Measurements from ENCODE around the gene ARHGAP33. TPM values are rescaled to one million over a fixed set of nuclear protein-coding genes. Genes with fewer than 3 reads are reported as not detected.

The ARHGAP33 gene
- polyA plus RNA-seq, 1 experiment: 1.2 TPM

DNA sequence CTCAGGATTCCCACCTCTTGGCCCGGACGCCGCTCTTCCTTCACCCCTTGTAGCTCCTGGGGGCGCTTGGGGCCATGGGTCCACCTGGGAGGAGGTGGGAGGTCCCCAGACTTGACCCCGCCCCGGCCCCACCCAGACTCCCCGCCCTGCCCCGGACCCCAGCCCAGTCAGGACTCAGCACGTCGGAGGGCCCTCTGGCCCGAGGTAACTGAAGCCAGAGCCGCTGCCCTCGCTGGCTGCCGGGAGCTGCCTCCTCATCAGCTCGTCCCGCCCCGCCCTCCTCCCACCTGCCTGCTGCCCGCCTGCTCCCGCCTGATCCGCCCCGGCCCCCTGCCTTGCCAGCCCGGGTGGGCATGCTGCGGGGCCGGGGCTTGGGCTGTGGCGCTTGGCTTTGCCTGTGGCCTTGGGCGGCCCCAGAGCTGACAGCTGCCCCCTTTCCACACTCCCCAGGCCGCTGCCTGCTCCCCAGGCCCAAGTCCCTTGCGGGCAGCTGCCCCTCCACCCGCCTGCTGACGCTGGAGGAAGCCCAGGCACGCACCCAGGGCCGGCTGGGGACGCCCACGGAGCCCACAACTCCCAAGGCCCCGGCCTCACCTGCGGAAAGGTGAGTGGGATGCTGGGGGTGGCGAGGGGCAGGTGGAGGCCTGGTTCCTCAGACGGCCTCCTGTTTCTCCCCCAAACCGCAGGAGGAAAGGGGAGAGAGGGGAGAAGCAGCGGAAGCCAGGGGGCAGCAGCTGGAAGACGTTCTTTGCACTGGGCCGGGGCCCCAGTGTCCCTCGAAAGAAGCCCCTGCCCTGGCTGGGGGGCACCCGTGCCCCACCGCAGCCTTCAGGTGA lies 9.4 kb downstream of the ARHGAP33 start:
- H3K4me3 ChIP-seq (ENCODE audit: low read depth, low read length): no peak overlapping the region
- TF ChIP-seq, protein P1, sequence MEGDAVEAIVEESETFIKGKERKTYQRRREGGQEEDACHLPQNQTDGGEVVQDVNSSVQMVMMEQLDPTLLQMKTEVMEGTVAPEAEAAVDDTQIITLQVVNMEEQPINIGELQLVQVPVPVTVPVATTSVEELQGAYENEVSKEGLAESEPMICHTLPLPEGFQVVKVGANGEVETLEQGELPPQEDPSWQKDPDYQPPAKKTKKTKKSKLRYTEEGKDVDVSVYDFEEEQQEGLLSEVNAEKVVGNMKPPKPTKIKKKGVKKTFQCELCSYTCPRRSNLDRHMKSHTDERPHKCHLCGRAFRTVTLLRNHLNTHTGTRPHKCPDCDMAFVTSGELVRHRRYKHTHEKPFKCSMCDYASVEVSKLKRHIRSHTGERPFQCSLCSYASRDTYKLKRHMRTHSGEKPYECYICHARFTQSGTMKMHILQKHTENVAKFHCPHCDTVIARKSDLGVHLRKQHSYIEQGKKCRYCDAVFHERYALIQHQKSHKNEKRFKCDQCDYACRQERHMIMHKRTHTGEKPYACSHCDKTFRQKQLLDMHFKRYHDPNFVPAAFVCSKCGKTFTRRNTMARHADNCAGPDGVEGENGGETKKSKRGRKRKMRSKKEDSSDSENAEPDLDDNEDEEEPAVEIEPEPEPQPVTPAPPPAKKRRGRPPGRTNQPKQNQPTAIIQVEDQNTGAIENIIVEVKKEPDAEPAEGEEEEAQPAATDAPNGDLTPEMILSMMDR (IDR thresholded peaks at IDR 0.05; ENCODE audit: low read depth, low read length): no peak
- no peaks in the 10 kb centered on the region for H3K27me3 ChIP-seq (ENCODE audit: control insufficient read depth, insufficient read depth, low read length)
- H3K9me3 ChIP-seq (ENCODE audit: control insufficient read depth, insufficient read depth, low read length): no peaks in the 10 kb centered on the region
- POLR2A ChIA-PET: no interaction called here
- CTCF ChIA-PET: no interaction called here
- no peak overlapping the region for H3K27ac ChIP-seq (ENCODE audit: low read depth, low read length)
- DNase-seq (ENCODE audit: low read depth, low spot score): no peak

DNA sequence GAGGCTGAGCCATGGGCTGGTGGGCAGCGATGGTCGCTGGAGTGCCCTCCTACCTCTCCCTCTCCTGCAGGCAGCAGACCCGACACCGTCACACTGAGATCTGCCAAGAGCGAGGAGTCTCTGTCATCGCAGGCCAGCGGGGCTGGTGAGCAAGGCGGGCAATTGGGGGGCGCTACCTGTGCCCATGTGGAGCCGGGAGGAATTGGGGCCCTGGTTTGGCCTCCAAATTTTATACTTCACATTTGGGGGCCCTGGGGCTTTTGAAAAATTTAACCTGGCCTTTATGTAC lies 9.9 kb downstream of the ARHGAP33 start:
- ChIA-PET CTCF (no interaction called here), POLR2A (no interaction called here)
- no peak for DNase-seq (ENCODE audit: low read depth, low spot score)
- Histone ChIP-seq H3K9me3 (ENCODE audit: control insufficient read depth, insufficient read depth, low read length) (no peaks in the 10 kb centered on the region), H3K4me3 (ENCODE audit: low read depth, low read length) (no peak overlapping the region), H3K27ac (ENCODE audit: low read depth, low read length) (no peak overlapping the region), H3K27me3 (ENCODE audit: control insufficient read depth, insufficient read depth, low read length) (no peaks in the 10 kb centered on the region)
- TF ChIP-seq, protein P1 (IDR thresholded peaks at IDR 0.05; ENCODE audit: low read depth, low read length): no peak

DNA sequence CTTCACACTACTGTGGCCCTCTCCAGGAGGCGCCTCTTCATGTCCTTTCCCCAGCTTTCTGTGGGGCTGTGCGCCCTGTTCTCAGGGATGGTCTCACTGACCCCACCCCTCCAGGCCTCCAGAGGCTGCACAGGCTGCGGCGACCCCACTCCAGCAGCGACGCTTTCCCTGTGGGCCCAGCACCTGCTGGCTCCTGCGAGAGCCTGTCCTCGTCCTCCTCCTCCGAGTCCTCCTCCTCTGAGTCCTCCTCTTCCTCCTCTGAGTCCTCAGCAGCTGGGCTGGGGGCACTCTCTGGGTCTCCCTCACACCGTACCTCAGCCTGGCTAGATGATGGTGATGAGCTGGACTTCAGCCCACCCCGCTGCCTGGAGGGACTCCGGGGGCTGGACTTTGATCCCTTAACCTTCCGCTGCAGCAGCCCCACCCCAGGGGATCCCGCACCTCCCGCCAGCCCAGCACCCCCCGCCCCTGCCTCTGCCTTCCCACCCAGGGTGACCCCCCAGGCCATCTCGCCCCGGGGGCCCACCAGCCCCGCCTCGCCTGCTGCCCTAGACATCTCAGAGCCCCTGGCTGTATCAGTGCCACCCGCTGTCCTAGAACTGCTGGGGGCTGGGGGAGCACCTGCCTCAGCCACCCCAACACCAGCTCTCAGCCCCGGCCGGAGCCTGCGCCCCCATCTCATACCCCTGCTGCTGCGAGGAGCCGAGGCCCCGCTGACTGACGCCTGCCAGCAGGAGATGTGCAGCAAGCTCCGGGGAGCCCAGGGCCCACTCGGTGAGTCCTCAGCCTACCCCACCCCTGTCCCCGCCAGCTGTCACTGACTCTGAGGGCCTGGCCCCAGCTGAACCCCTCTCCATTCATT lies 11.2 kb downstream of the ARHGAP33 start:
- ChIA-PET CTCF (no interaction called here), POLR2A (no interaction called here)
- TF ChIP-seq, protein P1 (IDR thresholded peaks at IDR 0.05; ENCODE audit: low read depth, low read length): no peak
- Histone ChIP-seq H3K4me3 (ENCODE audit: low read depth, low read length) (no peak overlapping the region), H3K27me3 (ENCODE audit: control insufficient read depth, insufficient read depth, low read length) (no peaks in the 10 kb centered on the region), H3K27ac (ENCODE audit: low read depth, low read length) (no peak overlapping the region), H3K9me3 (ENCODE audit: control insufficient read depth, insufficient read depth, low read length) (no peaks in the 10 kb centered on the region)
- no peak for DNase-seq (ENCODE audit: low read depth, low spot score)

DNA sequence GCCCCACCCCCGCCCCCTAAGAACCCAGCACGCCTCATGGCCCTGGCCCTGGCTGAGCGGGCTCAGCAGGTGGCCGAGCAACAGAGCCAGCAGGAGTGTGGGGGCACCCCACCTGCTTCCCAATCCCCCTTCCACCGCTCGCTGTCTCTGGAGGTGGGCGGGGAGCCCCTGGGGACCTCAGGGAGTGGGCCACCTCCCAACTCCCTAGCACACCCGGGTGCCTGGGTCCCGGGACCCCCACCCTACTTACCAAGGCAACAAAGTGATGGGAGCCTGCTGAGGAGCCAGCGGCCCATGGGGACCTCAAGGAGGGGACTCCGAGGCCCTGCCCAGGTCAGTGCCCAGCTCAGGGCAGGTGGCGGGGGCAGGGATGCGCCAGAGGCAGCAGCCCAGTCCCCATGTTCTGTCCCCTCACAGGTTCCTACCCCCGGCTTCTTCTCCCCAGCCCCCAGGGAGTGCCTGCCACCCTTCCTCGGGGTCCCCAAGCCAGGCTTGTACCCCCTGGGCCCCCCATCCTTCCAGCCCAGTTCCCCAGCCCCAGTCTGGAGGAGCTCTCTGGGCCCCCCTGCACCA lies 11.9 kb downstream of the ARHGAP33 start:
- H3K27me3 ChIP-seq (ENCODE audit: control insufficient read depth, insufficient read depth, low read length): no peaks in the 10 kb centered on the region
- TF ChIP-seq, protein P1 (IDR thresholded peaks at IDR 0.05; ENCODE audit: low read depth, low read length): no peak
- DNase-seq (ENCODE audit: low read depth, low spot score): no peak
- ChIA-PET POLR2A (no interaction called here), CTCF (no interaction called here)
- H3K27ac ChIP-seq (ENCODE audit: low read depth, low read length): no peak overlapping the region
- no peak overlapping the region for H3K4me3 ChIP-seq (ENCODE audit: low read depth, low read length)
- H3K9me3 ChIP-seq (ENCODE audit: control insufficient read depth, insufficient read depth, low read length): no peaks in the 10 kb centered on the region
